ENCODE results near the gene PPP2R2C.

GRCh38 chr4:6377626-6378492 lies 94.6 kb downstream of the PPP2R2C start:
- TF ChIP-seq CTCF (conservative IDR thresholded peaks at IDR 0.05; ENCODE audit: low read depth, low read length) (no peak), EZH2 (IDR thresholded peaks at IDR 0.05; ENCODE audit: borderline replicate concordance, low read depth, low read length, poor library complexity, severe bottlenecking) (no peak)
